H1 (cell line): ENCODE measurements around the gene KCTD3. TPM values are rescaled to one million over a fixed set of nuclear protein-coding genes. Genes with fewer than 3 reads are reported as not detected.

Experiments used
- CTCF ChIA-PET: fragments of 300-600 bp; sonication (Branson Sonifier 250); formaldehyde crosslinking; loops from one replicate; lab custom pipeline; 2021; ENCODE audit not compliant: partially characterized antibody; lab: Charles Lee
- POLR2A ChIA-PET: fragments of 300-600 bp; sonication (Branson Sonifier 250); formaldehyde crosslinking; loops from one replicate; lab custom pipeline; 2021; ENCODE audit warnings: inconsistent platforms; ENCODE audit not compliant: partially characterized antibody; lab: Charles Lee
- DNase-seq, 2 experiments: peaks; one replicate each; pipeline versions ENCODE4 v3.0.0 to v3.0.0-alpha.2; 2010 to 2022; ENCODE audit warnings: low spot score in 2 of 2, low read depth in 1 of 2, mixed read lengths in 1 of 2
- FAIRE-seq: peaks from 2 replicates; lab custom pipeline; 2011; peaks lifted over from hg19 to GRCh38; lab: Jason Lieb, UNC
- H2AFZ ChIP-seq: 2 replicates; pipeline ENCODE4 v1.8.1; 2012; ENCODE audit warnings: low read length, inconsistent platforms
- H2AK5ac ChIP-seq: 2 replicates; pipeline ENCODE4 v1.6.1; 2013; ENCODE audit warnings: low read depth, low read length
- H2BK120ac ChIP-seq: replicated peaks from 2 replicates; pipeline ENCODE3; 2013; ENCODE audit warnings: low read depth, low read length, inconsistent platforms
- H2BK12ac ChIP-seq: 2 replicates; pipeline ENCODE4 v1.6.1; 2013; ENCODE audit warnings: low read depth, low read length
- H2BK15ac ChIP-seq: 2 replicates; pipeline ENCODE4 v1.6.1; 2013; ENCODE audit warnings: low read length
- H2BK20ac ChIP-seq: 2 replicates; pipeline ENCODE4 v1.6.1; 2013; ENCODE audit warnings: low read length
- H2BK5ac ChIP-seq: 2 replicates; pipeline ENCODE4 v1.6.1; 2013; ENCODE audit warnings: low read depth, low read length
- H3K14ac ChIP-seq: 2 replicates; pipeline ENCODE4 v1.6.1; 2013; ENCODE audit warnings: inconsistent platforms; ENCODE audit not compliant: insufficient read length
- H3K18ac ChIP-seq: 2 replicates; pipeline ENCODE4 v1.6.1; 2013; ENCODE audit warnings: low read length; ENCODE audit errors: extremely low read depth
- H3K23ac ChIP-seq: 2 replicates; pipeline ENCODE4 v1.6.1; 2013; ENCODE audit warnings: inconsistent platforms; ENCODE audit not compliant: insufficient read length
- H3K23me2 ChIP-seq: 2 replicates; pipeline ENCODE4 v1.6.1; 2013; ENCODE audit warnings: low read depth, low read length
- H3K27ac ChIP-seq: 2 replicates; pipeline ENCODE4 v1.6.1; 2011; ENCODE audit warnings: low read depth, low read length, inconsistent platforms
- H3K27me3 ChIP-seq, 4 experiments: replicated peaks in 1 of 4; 1 replicate in 1 of 4; 2 replicates in 3 of 4; pipeline versions ENCODE4 v1.6.1 to v1.8.1; 2011 to 2013; ENCODE audit warnings: low read length in 3 of 4, mild to moderate bottlenecking in 3 of 4, inconsistent platforms in 2 of 4, mixed read lengths in 2 of 4, moderate library complexity in 1 of 4; ENCODE audit not compliant: control insufficient read depth in 3 of 4, insufficient read depth in 3 of 4; ENCODE audit errors: extremely low read depth in 1 of 4
- H3K36me3 ChIP-seq, 4 experiments: 2 replicates each; pipeline versions ENCODE4 v1.6.1 to v1.8.1; 2011 to 2013; ENCODE audit warnings: mild to moderate bottlenecking in 4 of 4, low read length in 3 of 4, moderate library complexity in 2 of 4, control low read depth in 1 of 4, inconsistent platforms in 1 of 4; ENCODE audit not compliant: insufficient read depth in 4 of 4, control insufficient read depth in 2 of 4
- H3K4ac ChIP-seq: replicated peaks from 2 replicates; pipeline ENCODE3; 2013; ENCODE audit warnings: low read length, low read depth, mixed read lengths, inconsistent platforms; ENCODE audit not compliant: insufficient read length
- H3K4me1 ChIP-seq, 4 experiments: replicated peaks in 1 of 4; 1 replicate in 1 of 4; 2 replicates in 3 of 4; pipeline versions ENCODE4 v1.6.1 to v1.8.1; 2011 to 2013; ENCODE audit warnings: low read length in 3 of 4, inconsistent platforms in 2 of 4, mixed read lengths in 1 of 4; ENCODE audit not compliant: insufficient read depth in 4 of 4, control insufficient read depth in 3 of 4
- H3K4me2 ChIP-seq, 2 experiments: 2 replicates each; pipeline versions ENCODE4 v1.6.1 to v1.8.1; 2011 to 2013; ENCODE audit warnings: low read depth in 2 of 2, low read length in 2 of 2, control low read depth in 1 of 2, inconsistent platforms in 1 of 2, mild to moderate bottlenecking in 1 of 2; ENCODE audit not compliant: insufficient read depth in 1 of 2
- H3K4me3 ChIP-seq, 4 experiments: fragments of 200-600, 300-600 bp in 1 of 4; sonication (generic), shearing (Covaris generic), sonication (Bioruptor Twin) in 1 of 4; 2 replicates each; pipeline versions ENCODE4 v1.5.1 to v1.8.1; 2011 to 2016; ENCODE audit warnings: low read length in 4 of 4, low read depth in 3 of 4, control low read depth in 2 of 4, inconsistent platforms in 2 of 4, mild to moderate bottlenecking in 2 of 4, mixed read lengths in 1 of 4, moderate library complexity in 1 of 4; ENCODE audit not compliant: insufficient read depth in 2 of 4; ENCODE audit errors: extremely low read depth in 1 of 4
- H3K56ac ChIP-seq: replicated peaks from 2 replicates; pipeline ENCODE3; 2013; ENCODE audit warnings: low read depth, mild to moderate bottlenecking, mixed read lengths, low read length, inconsistent platforms; ENCODE audit not compliant: insufficient read length
- H3K79me1 ChIP-seq: 2 replicates; pipeline ENCODE4 v1.6.1; 2013; ENCODE audit warnings: low read depth, low read length, control low read depth
- H3K79me2 ChIP-seq, 2 experiments: 2 replicates each; pipeline versions ENCODE4 v1.6.1 to v1.8.1; 2012 to 2013; ENCODE audit warnings: low read length in 2 of 2, mild to moderate bottlenecking in 2 of 2, inconsistent platforms in 1 of 2; ENCODE audit not compliant: insufficient read depth in 2 of 2, control insufficient read depth in 1 of 2
- H3K9ac ChIP-seq, 4 experiments: replicated peaks in 1 of 4; 1 replicate in 1 of 4; 2 replicates in 3 of 4; pipeline versions ENCODE4 v1.6.1 to v1.8.1; 2011 to 2013; ENCODE audit warnings: low read depth in 3 of 4, low read length in 3 of 4, control low read depth in 2 of 4, mild to moderate bottlenecking in 2 of 4, moderate library complexity in 2 of 4, inconsistent platforms in 1 of 4; ENCODE audit errors: extremely low read depth in 1 of 4
- H3K9me3 ChIP-seq, 2 experiments: 2 replicates each; pipeline versions ENCODE4 v1.6.1 to v1.8.1; 2012 to 2013; ENCODE audit warnings: mild to moderate bottlenecking in 2 of 2, moderate library complexity in 2 of 2, control low read depth in 1 of 2, inconsistent platforms in 1 of 2, low read depth in 1 of 2, low read length in 1 of 2, mixed read lengths in 1 of 2; ENCODE audit not compliant: insufficient read depth in 2 of 2
- H4K20me1 ChIP-seq, 2 experiments: replicated peaks in 1 of 2; 2 replicates each; pipeline versions ENCODE3 to v1.8.1; 2011 to 2013; ENCODE audit warnings: inconsistent platforms in 2 of 2, low read length in 2 of 2, mild to moderate bottlenecking in 1 of 2; ENCODE audit not compliant: insufficient read depth in 2 of 2, control insufficient read depth in 1 of 2
- H4K5ac ChIP-seq: 2 replicates; pipeline ENCODE4 v1.6.1; 2013; ENCODE audit warnings: low read length, low read depth, mixed read lengths, inconsistent platforms; ENCODE audit not compliant: insufficient read length
- H4K8ac ChIP-seq: 2 replicates; pipeline ENCODE4 v1.8.0; 2013; ENCODE audit warnings: mild to moderate bottlenecking, moderate library complexity, low read length, inconsistent platforms; ENCODE audit not compliant: insufficient read depth; ENCODE audit errors: extremely low read depth
- H4K91ac ChIP-seq: replicated peaks from 2 replicates; pipeline ENCODE3; 2013; ENCODE audit warnings: low read length, mixed read lengths, inconsistent platforms; ENCODE audit not compliant: insufficient read length
- BRCA1 ChIP-seq: IDR thresholded peaks from 2 replicates; pipeline ENCODE4 v1.6.1; 2012; ENCODE audit warnings: low read depth, low read length, improper control_type of control experiment
- CEBPB ChIP-seq: IDR thresholded peaks from 2 replicates; pipeline ENCODE4 v1.6.1; 2012; ENCODE audit warnings: low read depth, low read length
- CHD1 ChIP-seq: IDR thresholded peaks from 2 replicates; pipeline ENCODE4 v1.6.1; 2012; ENCODE audit warnings: low read depth, low read length, improper control_type of control experiment
- POLR2AphosphoS5 ChIP-seq: IDR thresholded peaks from 2 replicates; pipeline ENCODE4 v1.6.1; 2011; ENCODE audit warnings: low read depth, low read length
- RNF2 ChIP-seq: fragments of 200-900, 300-1000 bp; sonication (generic); IDR thresholded peaks from 2 replicates; pipeline ENCODE4 v1.7.1; 2016; ENCODE audit warnings: borderline replicate concordance, low read depth, mild to moderate bottlenecking, antibody characterized with exemption, low read length; ENCODE audit not compliant: poor library complexity, severe bottlenecking; ENCODE audit errors: missing control alignments
- SUZ12 ChIP-seq: fragments of 200-600 bp; sonication (generic); IDR thresholded peaks from 2 replicates; pipeline ENCODE4 v1.6.1; 2012; ENCODE audit warnings: mild to moderate bottlenecking, inconsistent platforms, low read length, moderate library complexity, mixed read lengths
- TAF7 ChIP-seq: optimal IDR thresholded peaks from 2 replicates; pipeline ENCODE3; 2011; ENCODE audit warnings: low read depth, mild to moderate bottlenecking, inconsistent platforms, low read length, moderate library complexity, borderline replicate concordance
- YY1 ChIP-seq: IDR thresholded peaks from 2 replicates; pipeline ENCODE4 v1.6.1; 2011; ENCODE audit warnings: low read depth, mild to moderate bottlenecking, low read length
- WGBS, 2 experiments: shearing (Covaris generic) in 1 of 2; methylation state at CpG; one replicate each; pipeline versions ENCODE4 v1.1.6 to v1.1.7; 2013 to 2015; ENCODE audit warnings: low lambda C conversion rate in 2 of 2, mixed read lengths in 2 of 2, inconsistent platforms in 1 of 2, low coverage in 1 of 2, missing lambda C conversion rate in 1 of 2; ENCODE audit not compliant: insufficient replicate concordance in 2 of 2, insufficient coverage in 1 of 2, insufficient read length in 1 of 2; ENCODE audit errors: extremely low coverage in 1 of 2, missing lambda C conversion rate in 1 of 2; 5-methylcytosine and 5-hydroxymethylcytosine counted together
- polyA plus RNA-seq, 7 experiments: library from polyadenylated mRNA; depleted of rRNA in 3 of 7; stranded (reverse) in 5 of 7; unstranded in 2 of 7; fragments of >200 nt in 5 of 7; fragments of 200-250 nt in 2 of 7; gene quantifications; 1 replicate in 5 of 7; 2 replicates in 1 of 7; 4 replicates in 1 of 7; pipeline versions ENCODE4 v1.2.1 to v1.2.3, GENCODE V29; 2011 to 2013; ENCODE audit warnings: missing spikeins in 2 of 7, mixed read lengths in 2 of 7
- total RNA-seq: library from RNA; stranded (reverse); fragmentation: NEBNext Ultra II Directional; extraction: Animal tissue kit (Norgen Biotek cat#: 25700); gene quantifications from 2 replicates; pipeline ENCODE4 v1.2.1, GENCODE V29; 2021
- TF ChIP-seq, protein P1 (sequence below): IDR thresholded peaks from 2 replicates; pipeline ENCODE4 v1.6.1; 2012; ENCODE audit warnings: low read length, inconsistent platforms

KCTD3 gene
- total and polyA plus RNA-seq, 2 of the 8 experiments (the other 6 are each of a cell fraction or from before 2014, with no cell fraction given) = 43.0 to 55.6 TPM

DNA sequence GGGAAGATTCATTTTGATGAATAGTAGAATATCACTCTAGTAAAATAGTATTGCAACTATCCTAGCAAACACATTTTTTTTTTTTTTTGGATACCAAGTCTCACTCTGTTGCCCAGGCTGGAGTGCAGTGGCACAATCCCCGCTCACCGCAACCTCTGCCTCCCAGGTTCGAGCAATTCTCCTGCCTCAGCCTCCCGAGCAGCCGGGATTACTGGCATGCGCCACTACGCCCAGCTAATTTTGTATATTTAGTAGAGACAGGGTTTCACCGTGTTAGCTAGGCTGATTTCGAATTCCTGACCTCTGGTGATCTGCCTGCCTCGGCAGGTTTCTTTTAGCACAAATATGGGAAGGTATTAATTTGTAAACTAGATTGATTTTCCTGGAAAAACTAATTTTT, 33.8 kb downstream of the KCTD3 start:
- Histone ChIP-seq H3K36me3 (peaks cover 0 to 32% (median 1%) of the 10 kb centered on the region in 4 experiments; a peak in 4 of 8 replicates), H4K5ac (no peak overlapping the region), H3K4me1 (peaks cover 0 to 3% (median 1%) of the 10 kb centered on the region in 4 experiments; a peak in 4 of 7 replicates), H3K23me2 (no peaks in the 10 kb centered on the region), H2BK120ac (no peak overlapping the region), H2BK12ac (no peak overlapping the region), H3K9ac (no peak overlapping the region), H3K79me2 (no peaks in the 10 kb centered on the region), H3K18ac (no peak overlapping the region), H3K56ac (no peak overlapping the region), H4K8ac (no peak overlapping the region), H4K20me1 (no peaks in the 10 kb centered on the region), H3K27me3 (no peaks in the 10 kb centered on the region), H3K23ac (no peak overlapping the region), H3K4me2 (no peak overlapping the region), H3K27ac (no peak overlapping the region), H2AK5ac (no peak overlapping the region), H2BK20ac (no peak overlapping the region), H3K79me1 (no peaks in the 10 kb centered on the region), H4K91ac (no peak overlapping the region), H2BK5ac (no peak overlapping the region), H3K4me3 (no peak overlapping the region), H3K14ac (no peak overlapping the region), H3K9me3 (no peaks in the 10 kb centered on the region), H3K4ac (no peak overlapping the region), H2BK15ac (no peak overlapping the region), H2AFZ (no peak overlapping the region)
- ChIA-PET POLR2A (interaction anchor here (0.7 to 2.1 kb wide), 2 partner anchors 12 to 17 kb away, joined by 4 to 5 read pairs; no protein-coding TSS in a partner anchor), CTCF (interaction anchor here (0.6 to 1.3 kb wide), 3 partner anchors 109 to 851 kb away, joined by 3 read pairs; no protein-coding TSS in a partner anchor)
- WGBS, 2 experiments = 93% methylated on average over 10 of the region's 10 CpGs; no CpG with 5 or more reads in 1 of the 2 experiments
- DNase-seq = no peak
- FAIRE-seq = no peak
- TF ChIP-seq TAF7 (no peak), CEBPB (no peak), RNF2 (no peak), SUZ12 (no peak), POLR2AphosphoS5 (no peak), BRCA1 (no peak), YY1 (no peak), CHD1 (no peak)
- TF ChIP-seq, protein P1, sequence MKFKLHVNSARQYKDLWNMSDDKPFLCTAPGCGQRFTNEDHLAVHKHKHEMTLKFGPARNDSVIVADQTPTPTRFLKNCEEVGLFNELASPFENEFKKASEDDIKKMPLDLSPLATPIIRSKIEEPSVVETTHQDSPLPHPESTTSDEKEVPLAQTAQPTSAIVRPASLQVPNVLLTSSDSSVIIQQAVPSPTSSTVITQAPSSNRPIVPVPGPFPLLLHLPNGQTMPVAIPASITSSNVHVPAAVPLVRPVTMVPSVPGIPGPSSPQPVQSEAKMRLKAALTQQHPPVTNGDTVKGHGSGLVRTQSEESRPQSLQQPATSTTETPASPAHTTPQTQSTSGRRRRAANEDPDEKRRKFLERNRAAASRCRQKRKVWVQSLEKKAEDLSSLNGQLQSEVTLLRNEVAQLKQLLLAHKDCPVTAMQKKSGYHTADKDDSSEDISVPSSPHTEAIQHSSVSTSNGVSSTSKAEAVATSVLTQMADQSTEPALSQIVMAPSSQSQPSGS = no peak
